Measurements from ENCODE around the gene MYL4. TPM values are rescaled to one million over a fixed set of nuclear protein-coding genes. Genes with fewer than 3 reads are reported as not detected.

The MYL4 gene
- total RNA-seq, 1 experiment from 2014 or later = 0.66 TPM

GRCh38 chr17:47179141-47179540, 30.0 kb upstream of the MYL4 start:
- no peaks in the 10 kb centered on the region for H4K20me1 ChIP-seq (ENCODE audit: control insufficient read depth, insufficient read depth, insufficient read length)
- peaks cover 6% of the 10 kb centered on the region for H3K79me1 ChIP-seq (ENCODE audit: insufficient read depth, low read depth, low read length, poor library complexity, severe bottlenecking)
- Mint-ChIP-seq H3K4me3 (no peak overlapping the region), H3K9me3 (no peaks in the 10 kb centered on the region), H3K27me3 (ENCODE audit: low read depth) (no peaks in the 10 kb centered on the region; the same call in 1 of the 2 replicates), H3K4me1 (peaks cover 21 to 31% of the 10 kb centered on the region in 2 experiments), H3K36me3 (ENCODE audit: insufficient read depth in 1 of 3, low read depth in 3 of 3) (peaks cover 17 to 36% (median 33%) of the 10 kb centered on the region in 3 experiments; a peak in 6 of 7 replicates), H3K27ac (no peak overlapping the region)
- no peak overlapping the region for H3K4me2 ChIP-seq (ENCODE audit: insufficient read depth, insufficient read length, low read length)
- no peaks in the 10 kb centered on the region for H3K4me1 ChIP-seq (ENCODE audit: insufficient read depth, low read length)
- no CpG with 5 or more reads among the region's 3 CpGs for WGBS (ENCODE audit: extremely low coverage, insufficient read length, low lambda C conversion rate)
- H3K27me3 ChIP-seq (ENCODE audit: insufficient read depth, low read length) = no peaks in the 10 kb centered on the region
- no peak overlapping the region for H2AK5ac ChIP-seq (ENCODE audit: insufficient read length, low read length)
- H3K79me2 ChIP-seq (ENCODE audit: insufficient read depth, low read length) = peaks cover 2% of the 10 kb centered on the region; the same call in 1 of the 2 replicates
- no peak overlapping the region for H4K8ac ChIP-seq (replicated peaks; ENCODE audit: insufficient read length, low read depth, low read length)
- no peak overlapping the region for H3K27ac ChIP-seq (ENCODE audit: insufficient read length, low read depth, low read length)
- H2AFZ ChIP-seq (ENCODE audit: low read length) = no peak overlapping the region
- H3K18ac ChIP-seq (ENCODE audit: insufficient read length, low read depth, low read length) = no peak overlapping the region
- H2BK20ac ChIP-seq (ENCODE audit: low read depth, low read length, poor library complexity, severe bottlenecking) = no peak overlapping the region
- no peak overlapping the region for H2BK5ac ChIP-seq (ENCODE audit: insufficient read length, low read length)
- H3K23ac ChIP-seq (ENCODE audit: insufficient read length, low read depth, low read length) = no peak overlapping the region
- H2BK12ac ChIP-seq (ENCODE audit: insufficient read length, low read depth, low read length) = no peak overlapping the region
- H3T11ph ChIP-seq (ENCODE audit: low read length) = no peak overlapping the region
- no peak for DNase-seq
- H2BK15ac ChIP-seq (ENCODE audit: low read depth, low read length) = no peak overlapping the region
- no peak overlapping the region for H3K56ac ChIP-seq (ENCODE audit: insufficient read length, low read depth, low read length)
- no peak overlapping the region for H2BK120ac ChIP-seq (ENCODE audit: low read depth, low read length, poor library complexity, severe bottlenecking)
- no peak overlapping the region for H4K91ac ChIP-seq (ENCODE audit: insufficient read length, low read depth, low read length)
- H3K14ac ChIP-seq (ENCODE audit: insufficient read depth, low read length) = no peak overlapping the region
- H3K9me3 ChIP-seq (ENCODE audit: control insufficient read depth, low read depth, low read length) = no peaks in the 10 kb centered on the region
- H4K5ac ChIP-seq (ENCODE audit: insufficient read length, low read depth, low read length) = no peak overlapping the region
- no peaks in the 10 kb centered on the region for H3K23me2 ChIP-seq (ENCODE audit: insufficient read length, low read depth, low read length, poor library complexity, severe bottlenecking)
- no peak for TF ChIP-seq CTCF (conservative IDR thresholded peaks at IDR 0.05)
- no peak overlapping the region for H3K4ac ChIP-seq (ENCODE audit: low read depth, low read length)
- no peak overlapping the region for H3K9ac ChIP-seq (ENCODE audit: extremely low read depth, insufficient read length, low read length)
